Pulmonary artery endothelial cell (primary cell): ENCODE measurements around the gene RAB4A. TPM values are rescaled to one million over a fixed set of nuclear protein-coding genes. Genes with fewer than 3 reads are reported as not detected.

ENCODE experiments used
- DNase-seq: peaks from one replicate; pipeline ENCODE4 v3.0.0-alpha.2; 2011; ENCODE audit warnings: low read depth, low spot score
- total RNA-seq: library from RNA; depleted of rRNA; stranded (reverse); fragments of >200 nt; gene quantifications from 2 replicates; pipeline ENCODE4 v1.2.3, GENCODE V29; 2014

The RAB4A gene
- total RNA-seq, 1 donor from 2014 or later, result 26.5 TPM

- no peak for DNase-seq
These were observed 63.8 kb downstream of the RAB4A start for GRCh38 chr1:229334716-229335115.

GRCh38 chr1:229336345-229336744 is 65.4 kb downstream of the RAB4A start:
- DNase-seq, result no peak

GRCh38 chr1:229339086-229339485 is 68.2 kb downstream of the RAB4A start:
- no peak for DNase-seq

- no peak for DNase-seq
These were observed 68.6 kb downstream of the RAB4A start for GRCh38 chr1:229339520-229339919.

GRCh38 chr1:229340496-229340895 is 69.6 kb downstream of the RAB4A start:
- no peak for DNase-seq

- no peak for DNase-seq
These were observed 71.1 kb downstream of the RAB4A start for GRCh38 chr1:229341774-229342655.

- DNase-seq, result no peak
These were observed 72.0 kb downstream of the RAB4A start, which contains the start of gene CCSAP for GRCh38 chr1:229342656-229343569. Gene CCSAP (minus strand): TSS chr1:229343047. CDS start chr1:229342465, 582 bp downstream.

GRCh38 chr1:229344139-229344538 is 73.2 kb downstream of the RAB4A start:
- DNase-seq, result no peak

- no peak for DNase-seq
These were observed 74.2 kb downstream of the RAB4A start for GRCh38 chr1:229344937-229345684.

GRCh38 chr1:229347528-229347927 is 76.6 kb downstream of the RAB4A start:
- no peak for DNase-seq

GRCh38 chr1:229349463-229350385 is 78.8 kb downstream of the RAB4A start:
- DNase-seq, result no peak

- no peak for DNase-seq
These were observed 82.1 kb downstream of the RAB4A start for GRCh38 chr1:229352975-229353374.

- DNase-seq, result no peak
These were observed 83.3 kb downstream of the RAB4A start for GRCh38 chr1:229354226-229354625.

Other genes with a start within 250 kb of the RAB4A start
- 5.9 and 8.5 TPM in 2 replicates for gene CCSAP, start 71.9 kb downstream of the RAB4A start, total RNA-seq
- not detected in 2 replicates for gene ACTA1, start 163.0 kb downstream of the RAB4A start, total RNA-seq
- gene NUP133, start 237.2 kb downstream of the RAB4A start, total RNA-seq, result 39.2 and 56.2 TPM in 2 replicates